Stimulated activated CD4-positive, alpha-beta T cell treated with anti-CD3 and anti-CD28 coated beads, Interleukin-12 subunit alpha, Interleukin-12 subunit beta, amount 100 ng/mL, for 24 hours (primary cell): ENCODE results near the gene LCMT2.

Experiments used
- DNase-seq, 2 experiments: peaks; one replicate each; pipeline ENCODE4 v3.0.0-alpha.2; 2020; ENCODE audit warnings: low read depth in 2 of 2

The LCMT2 gene, protein sequence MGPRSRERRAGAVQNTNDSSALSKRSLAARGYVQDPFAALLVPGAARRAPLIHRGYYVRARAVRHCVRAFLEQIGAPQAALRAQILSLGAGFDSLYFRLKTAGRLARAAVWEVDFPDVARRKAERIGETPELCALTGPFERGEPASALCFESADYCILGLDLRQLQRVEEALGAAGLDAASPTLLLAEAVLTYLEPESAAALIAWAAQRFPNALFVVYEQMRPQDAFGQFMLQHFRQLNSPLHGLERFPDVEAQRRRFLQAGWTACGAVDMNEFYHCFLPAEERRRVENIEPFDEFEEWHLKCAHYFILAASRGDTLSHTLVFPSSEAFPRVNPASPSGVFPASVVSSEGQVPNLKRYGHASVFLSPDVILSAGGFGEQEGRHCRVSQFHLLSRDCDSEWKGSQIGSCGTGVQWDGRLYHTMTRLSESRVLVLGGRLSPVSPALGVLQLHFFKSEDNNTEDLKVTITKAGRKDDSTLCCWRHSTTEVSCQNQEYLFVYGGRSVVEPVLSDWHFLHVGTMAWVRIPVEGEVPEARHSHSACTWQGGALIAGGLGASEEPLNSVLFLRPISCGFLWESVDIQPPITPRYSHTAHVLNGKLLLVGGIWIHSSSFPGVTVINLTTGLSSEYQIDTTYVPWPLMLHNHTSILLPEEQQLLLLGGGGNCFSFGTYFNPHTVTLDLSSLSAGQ

GRCh38 chr15:43329960-43330779 is at the start of gene LCMT2:
TSS of gene LCMT2 (minus strand) at chr15:43330573. CDS start at chr15:43330489, 84 bp downstream.
- peak; percentile 82 to 84 for DNase-seq

DNA sequence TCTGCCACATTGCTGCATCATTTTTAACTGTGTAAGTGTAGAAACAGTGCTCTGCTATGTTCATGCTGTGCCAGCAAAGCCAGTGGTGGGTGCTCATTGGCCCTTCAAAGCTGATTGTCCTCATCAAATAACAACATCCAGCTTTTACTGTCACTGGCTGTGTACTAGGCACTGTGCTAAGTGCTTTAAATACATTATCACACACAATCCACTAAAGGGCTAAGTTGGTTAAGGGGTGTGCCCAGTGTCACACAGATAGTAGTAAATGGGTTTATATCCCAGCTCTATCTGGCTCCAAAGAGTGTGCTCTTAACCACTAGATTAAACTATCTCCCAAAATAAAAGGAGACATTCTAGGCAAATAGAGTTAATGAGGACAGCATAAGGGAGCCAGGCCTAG is 48.2 kb upstream of the LCMT2 start:
- no peak for DNase-seq

DNA sequence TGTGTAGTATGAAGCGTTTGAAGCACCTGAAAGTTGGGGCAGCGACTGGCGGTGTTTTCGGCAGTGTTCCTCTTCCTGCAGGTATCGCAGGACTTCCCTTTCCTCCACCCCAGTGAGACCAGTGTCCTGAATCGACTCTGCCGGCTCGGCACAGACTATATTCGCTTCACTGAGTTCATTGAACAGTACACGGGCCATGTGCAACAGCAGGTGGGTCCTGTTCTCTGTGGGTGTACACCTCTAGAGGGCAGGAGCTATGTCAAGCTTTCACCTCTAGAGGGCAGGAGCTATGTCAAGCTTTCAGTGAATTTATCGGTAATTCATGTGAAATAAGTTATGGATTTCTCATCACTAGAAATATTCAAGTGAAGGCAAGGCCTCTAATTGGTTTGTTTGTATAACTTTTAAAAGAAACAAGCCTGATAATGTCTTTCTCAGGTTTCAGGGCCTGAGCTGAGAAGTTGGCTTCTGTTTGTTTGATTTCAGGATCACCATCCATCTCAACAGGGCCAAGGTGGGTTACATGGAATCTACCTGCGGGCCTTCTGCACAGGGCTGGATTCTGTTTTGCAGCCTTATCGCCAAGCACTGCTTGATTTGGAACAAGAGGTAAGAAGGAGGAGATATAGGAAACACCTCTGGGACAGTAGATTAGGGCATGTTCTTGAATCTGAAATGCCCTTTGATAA is 45.8 kb upstream of the LCMT2 start:
- DNase-seq, result peak in 1 of 2 experiments; percentile 27

GRCh38 chr15:43370975-43371974 is 40.9 kb upstream of the LCMT2 start, which contains the start of the genes TUBGCP4 and ZSCAN29:
TSS of gene TUBGCP4 (plus strand) at chr15:43371101. CDS start at chr15:43371355, 254 bp downstream.
TSS of gene ZSCAN29 (minus strand) at chr15:43371043. CDS start at chr15:43369913, 1,130 bp downstream.
- DNase-seq, result peak; percentile 66 to 74

DNA sequence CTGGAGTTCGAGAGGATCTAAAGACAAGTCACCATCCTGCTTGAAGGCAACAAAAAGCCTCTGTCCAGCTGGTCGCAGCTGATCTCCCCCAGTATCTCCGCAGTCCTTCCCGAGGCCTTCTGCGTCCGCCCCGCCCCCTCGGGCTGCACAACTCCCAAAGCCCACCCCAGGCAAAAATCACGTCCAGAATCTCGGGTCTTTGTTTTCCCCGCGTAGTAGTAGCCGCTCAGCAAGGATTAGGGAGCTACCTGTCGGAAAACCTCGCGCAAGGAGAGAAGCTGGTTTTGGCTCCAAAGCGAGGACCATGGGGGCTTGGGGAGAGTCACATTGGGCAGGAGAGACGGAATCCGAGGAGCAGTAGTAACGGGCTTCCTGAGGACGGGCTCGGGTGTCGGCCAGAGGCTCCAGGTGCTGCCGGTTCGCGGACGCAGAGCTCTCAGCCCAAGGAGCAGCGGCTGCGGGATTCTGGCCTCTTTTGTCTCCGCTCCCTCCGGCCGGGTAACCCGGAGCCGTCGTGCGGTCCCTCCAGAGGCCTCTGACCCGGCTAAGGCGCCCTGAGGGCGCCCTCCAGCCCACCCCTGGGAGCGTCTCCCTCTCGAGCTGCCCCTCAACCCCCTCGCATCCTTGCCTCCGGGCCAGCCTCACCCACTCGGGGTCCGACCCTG is 40.1 kb upstream of the LCMT2 start:
- no peak for DNase-seq

DNA sequence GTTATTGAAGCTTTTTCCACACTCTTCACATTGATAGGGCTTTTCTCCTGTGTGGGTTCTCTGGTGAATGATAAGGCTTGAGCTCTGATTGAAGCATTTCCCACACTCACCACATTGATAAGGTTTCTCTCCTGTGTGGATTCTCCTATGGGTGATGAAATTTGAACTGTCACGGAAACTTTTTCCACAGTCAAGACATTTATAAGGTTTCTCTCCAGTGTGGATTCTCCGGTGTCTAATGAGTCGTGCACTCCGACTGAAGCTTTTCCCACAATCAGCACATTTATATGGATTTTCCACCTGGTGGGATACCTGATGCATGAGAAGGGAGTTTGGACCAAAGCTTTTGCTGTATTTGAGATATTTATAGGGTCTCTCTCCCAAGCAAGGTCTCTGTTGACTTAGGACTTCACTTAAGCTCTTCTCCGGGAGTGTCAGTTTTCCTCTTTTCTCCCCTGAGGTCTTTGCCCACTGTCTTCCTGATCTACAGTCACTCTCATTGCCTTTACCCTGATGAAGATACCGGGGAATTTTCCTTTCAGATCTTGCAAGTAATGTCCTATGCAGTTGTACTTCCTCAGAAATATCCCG is 31.0 kb upstream of the LCMT2 start:
- DNase-seq, result no peak

GRCh38 chr15:43360821-43361220 is 30.4 kb upstream of the LCMT2 start:
- DNase-seq, result no peak

GRCh38 chr15:43352693-43353382 is 22.5 kb upstream of the LCMT2 start:
- no peak for DNase-seq

DNA sequence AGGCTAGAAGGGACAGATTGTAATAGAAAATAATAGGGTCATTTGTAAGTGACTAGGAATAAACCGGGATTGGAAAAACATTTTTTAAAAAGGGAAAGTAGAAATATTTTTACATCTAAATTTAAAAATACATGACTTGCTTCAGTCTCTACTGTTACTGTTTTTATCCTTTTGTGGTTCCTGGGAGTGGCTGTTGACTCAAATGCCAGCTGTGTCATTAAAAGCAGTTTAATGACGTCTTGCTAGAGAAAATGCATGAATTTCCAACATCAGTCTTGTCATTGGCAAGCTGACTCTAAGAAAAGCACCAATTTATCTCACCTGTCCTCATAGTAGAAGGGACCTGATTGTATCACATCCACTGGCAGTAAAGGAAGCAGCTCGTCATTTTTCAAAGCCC is 16.7 kb upstream of the LCMT2 start:
- DNase-seq, result no peak

- DNase-seq, result no peak
Observed at GRCh38 chr15:43346305-43346704, 15.9 kb upstream of the LCMT2 start.

- DNase-seq, result no peak
Observed at GRCh38 chr15:43330780-43331087, 361 bp upstream of the LCMT2 start.

DNA sequence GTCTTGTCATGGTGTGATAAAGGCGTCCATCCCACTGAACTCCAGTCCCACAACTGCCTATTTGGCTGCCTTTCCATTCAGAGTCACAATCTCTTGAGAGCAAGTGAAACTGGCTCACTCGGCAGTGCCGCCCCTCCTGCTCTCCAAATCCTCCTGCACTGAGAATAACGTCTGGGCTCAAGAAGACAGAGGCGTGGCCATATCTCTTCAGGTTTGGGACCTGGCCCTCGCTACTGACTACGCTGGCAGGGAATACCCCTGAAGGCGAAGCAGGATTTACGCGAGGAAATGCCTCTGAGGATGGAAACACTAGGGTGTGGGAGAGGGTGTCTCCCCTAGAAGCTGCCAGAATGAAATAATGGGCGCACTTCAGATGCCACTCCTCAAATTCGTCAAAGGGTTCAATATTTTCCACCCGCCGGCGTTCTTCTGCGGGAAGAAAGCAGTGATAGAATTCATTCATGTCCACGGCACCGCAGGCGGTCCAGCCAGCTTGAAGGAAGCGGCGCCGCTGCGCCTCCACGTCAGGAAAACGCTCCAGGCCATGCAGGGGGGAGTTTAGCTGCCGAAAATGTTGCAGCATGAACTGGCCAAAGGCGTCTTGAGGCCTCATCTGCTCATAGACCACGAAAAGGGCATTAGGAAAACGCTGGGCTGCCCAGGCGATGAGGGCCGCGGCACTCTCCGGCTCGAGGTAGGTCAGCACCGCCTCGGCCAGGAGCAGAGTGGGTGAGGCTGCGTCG is 985 bp downstream of the LCMT2 start:
- peak in 1 of 2 experiments; percentile 4 for DNase-seq

DNA sequence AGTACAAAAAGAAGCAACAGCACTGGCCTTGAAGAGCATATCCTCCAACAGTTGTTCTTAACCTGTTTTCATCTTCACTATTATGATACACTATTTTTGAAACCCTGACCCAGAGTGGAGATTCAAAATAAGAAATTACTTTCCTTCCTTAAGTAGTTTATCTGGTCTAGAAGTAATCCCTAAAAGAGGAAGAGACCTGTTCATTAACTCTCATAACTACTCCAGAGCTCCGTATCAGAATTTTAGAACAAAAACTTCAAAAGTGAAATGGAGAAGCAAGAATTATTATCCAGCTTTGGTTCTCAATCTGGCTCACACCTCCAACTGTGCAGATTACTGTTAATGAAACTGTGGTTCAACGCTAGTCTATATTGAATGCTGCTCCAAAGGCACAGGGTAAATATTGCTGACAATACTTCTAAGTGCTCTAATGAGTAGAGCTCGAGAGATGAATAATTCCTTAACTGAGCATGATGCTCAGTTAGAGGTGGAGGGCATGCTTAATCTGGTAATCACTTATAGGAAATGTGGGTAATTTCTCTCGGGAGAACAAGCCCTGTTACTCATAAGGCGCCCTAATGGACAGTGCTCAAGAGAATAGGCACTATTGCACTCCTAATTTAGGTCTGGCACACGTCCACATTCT is 5.2 kb downstream of the LCMT2 start:
- no peak for DNase-seq

- DNase-seq, result no peak
Observed at GRCh38 chr15:43318990-43319771, 11.2 kb downstream of the LCMT2 start.

DNA sequence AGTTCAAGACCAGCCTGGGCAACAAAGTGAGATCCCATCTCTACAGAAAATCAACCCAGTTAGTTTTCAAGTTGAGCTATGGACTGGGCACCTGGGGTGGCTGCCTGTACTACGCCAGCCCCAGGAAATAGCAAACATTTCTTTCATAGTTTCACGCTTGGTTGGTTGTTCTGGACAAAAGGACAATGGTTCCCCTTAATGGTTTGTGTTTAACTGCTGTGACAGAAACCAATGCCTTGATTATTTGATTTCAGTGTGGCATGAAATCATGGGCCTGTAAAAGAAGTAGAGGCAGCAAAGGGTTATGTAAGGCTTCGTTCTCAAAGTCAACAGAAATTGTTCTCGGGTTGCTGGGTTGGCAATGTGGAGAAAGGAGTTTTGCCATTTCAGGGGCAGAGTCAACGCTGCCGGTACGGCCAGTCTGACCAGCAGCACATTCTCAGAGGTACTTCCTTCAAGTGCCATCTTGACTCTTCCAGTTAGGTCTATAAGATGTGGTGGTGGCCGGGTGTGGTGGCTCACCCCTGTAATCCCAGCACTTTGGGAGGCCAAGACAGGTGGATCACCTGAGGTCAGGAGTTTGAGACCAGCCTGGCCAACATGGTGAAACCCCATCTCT is 12.7 kb downstream of the LCMT2 start:
- DNase-seq, result no peak

DNA sequence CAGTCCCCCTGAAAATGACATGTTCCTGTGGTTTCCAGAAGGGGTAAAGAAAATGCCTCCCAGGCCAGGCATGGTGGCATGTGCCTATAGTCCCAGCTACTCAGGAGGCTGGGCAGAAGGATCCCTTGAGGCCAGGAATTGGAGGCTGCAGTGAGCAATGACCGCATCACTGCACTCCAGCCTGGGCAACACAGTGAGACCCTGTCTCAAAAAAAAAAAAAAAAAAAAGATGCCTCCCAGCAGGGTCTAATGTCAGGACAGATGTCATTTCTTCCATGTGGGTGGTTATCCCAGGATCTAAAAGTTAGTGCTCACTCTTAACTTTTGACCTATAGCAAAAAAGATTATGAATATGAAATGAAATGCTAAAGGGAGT is 13.4 kb downstream of the LCMT2 start:
- no peak for DNase-seq
